ENCODE data around the gene PID1. TPM values are rescaled to one million over a fixed set of nuclear protein-coding genes. Genes with fewer than 3 reads are reported as not detected.

The PID1 gene
- total RNA-seq, 1 donor from 2014 or later: 83.2 TPM

GRCh38 chr2:229137639-229138038 lies 133.4 kb downstream of the PID1 start:
- H3K4me1 ChIP-seq: no peaks in the 10 kb centered on the region
- H3K27ac ChIP-seq: no peak overlapping the region
- TF ChIP-seq CTCF (IDR thresholded peaks at IDR 0.05) (no peak), POLR2A (IDR thresholded peaks at IDR 0.05) (no peak), POLR2AphosphoS5 (IDR thresholded peaks at IDR 0.05; ENCODE audit: insufficient read depth in 1 of 2, low read depth in 1 of 2) (no peak)
- no peak for DNase-seq (ENCODE audit: extremely low spot score in 2 of 2)
- H3K9me3 ChIP-seq: no peaks in the 10 kb centered on the region
- H3K27me3 ChIP-seq: no peaks in the 10 kb centered on the region
- no peak overlapping the region for H3K4me3 ChIP-seq
- no peaks in the 10 kb centered on the region for H3K36me3 ChIP-seq
- intact Hi-C loops (cut with DNase I): no loop called here

GRCh38 chr2:229137066-229137465 lies 134.0 kb downstream of the PID1 start:
- TF ChIP-seq CTCF (IDR thresholded peaks at IDR 0.05): no peak
- no peak for TF ChIP-seq POLR2AphosphoS5 (IDR thresholded peaks at IDR 0.05; ENCODE audit: insufficient read depth in 1 of 2, low read depth in 1 of 2)
- TF ChIP-seq POLR2A (IDR thresholded peaks at IDR 0.05): no peak
- no peaks in the 10 kb centered on the region for H3K27me3 ChIP-seq
- intact Hi-C loops (cut with DNase I): no loop called here
- H3K9me3 ChIP-seq: no peaks in the 10 kb centered on the region
- no peaks in the 10 kb centered on the region for H3K36me3 ChIP-seq
- no peaks in the 10 kb centered on the region for H3K4me1 ChIP-seq
- no peak for DNase-seq (ENCODE audit: extremely low spot score in 2 of 2)
- no peak overlapping the region for H3K4me3 ChIP-seq
- H3K27ac ChIP-seq: no peak overlapping the region

- Histone ChIP-seq H3K9me3 (no peaks in the 10 kb centered on the region), H3K4me1 (peaks cover 8% of the 10 kb centered on the region), H3K27me3 (no peaks in the 10 kb centered on the region), H3K27ac (no peak overlapping the region), H3K4me3 (no peak overlapping the region), H3K36me3 (no peaks in the 10 kb centered on the region)
- DNase-seq (ENCODE audit: extremely low spot score in 2 of 2): no peak
- intact Hi-C loops (cut with DNase I): no loop called here
- TF ChIP-seq CTCF (IDR thresholded peaks at IDR 0.05) (peak in 1 of 3 experiments; percentile 22), POLR2A (IDR thresholded peaks at IDR 0.05) (no peak)
Observed at GRCh38 chr2:229133155-229133772, 137.8 kb downstream of the PID1 start.

GRCh38 chr2:229132236-229132635 lies 138.9 kb downstream of the PID1 start:
- Histone ChIP-seq H3K27ac (no peak overlapping the region), H3K27me3 (no peaks in the 10 kb centered on the region), H3K9me3 (no peaks in the 10 kb centered on the region), H3K36me3 (no peaks in the 10 kb centered on the region), H3K4me3 (no peak overlapping the region), H3K4me1 (peaks cover 8% of the 10 kb centered on the region)
- no peak for TF ChIP-seq CTCF (IDR thresholded peaks at IDR 0.05)
- no peak for TF ChIP-seq POLR2AphosphoS5 (IDR thresholded peaks at IDR 0.05; ENCODE audit: insufficient read depth in 1 of 2, low read depth in 1 of 2)
- TF ChIP-seq POLR2A (IDR thresholded peaks at IDR 0.05): no peak
- intact Hi-C loops (cut with DNase I): no loop called here
- no peak for DNase-seq (ENCODE audit: extremely low spot score in 2 of 2)

GRCh38 chr2:229130522-229130921 lies 140.6 kb downstream of the PID1 start:
- Histone ChIP-seq H3K27me3 (no peaks in the 10 kb centered on the region), H3K4me3 (no peak overlapping the region), H3K4me1 (peaks cover 8% of the 10 kb centered on the region), H3K27ac (no peak overlapping the region), H3K9me3 (no peaks in the 10 kb centered on the region), H3K36me3 (no peaks in the 10 kb centered on the region)
- DNase-seq (ENCODE audit: extremely low spot score in 2 of 2): no peak
- intact Hi-C loops (cut with DNase I): no loop called here
- TF ChIP-seq POLR2A (IDR thresholded peaks at IDR 0.05) (no peak), CTCF (IDR thresholded peaks at IDR 0.05) (no peak), POLR2AphosphoS5 (IDR thresholded peaks at IDR 0.05; ENCODE audit: insufficient read depth in 1 of 2, low read depth in 1 of 2) (no peak)
